BLaER1 (cell line): ENCODE data around the gene FOXP1.

ENCODE experiments used
- H3K27ac ChIP-seq: shearing (Covaris generic); formaldehyde crosslinking; 2 replicates; pipeline ENCODE4 v1.8.1; 2022
- H3K27me3 ChIP-seq: shearing (Covaris generic); formaldehyde crosslinking; 2 replicates; pipeline ENCODE4 v1.8.1; 2022
- H3K36me3 ChIP-seq: shearing (Covaris generic); formaldehyde crosslinking; 2 replicates; pipeline ENCODE4 v1.8.1; 2022
- H3K4me1 ChIP-seq: shearing (Covaris generic); formaldehyde crosslinking; 2 replicates; pipeline ENCODE4 v1.8.1; 2022
- H3K4me2 ChIP-seq: shearing (Covaris generic); formaldehyde crosslinking; 2 replicates; pipeline ENCODE4 v1.8.1; 2022
- H3K4me3 ChIP-seq: shearing (Covaris generic); formaldehyde crosslinking; 2 replicates; pipeline ENCODE4 v1.8.1; 2022
- H3K9ac ChIP-seq: shearing (Covaris generic); formaldehyde crosslinking; 2 replicates; pipeline ENCODE4 v1.8.1; 2022
- H3K9me3 ChIP-seq: shearing (Covaris generic); formaldehyde crosslinking; 2 replicates; pipeline ENCODE4 v1.8.1; 2022
- H4K20me1 ChIP-seq: shearing (Covaris generic); formaldehyde crosslinking; 2 replicates; pipeline ENCODE4 v1.8.1; 2022
- Cebpa-rat ChIP-seq: shearing (Covaris generic); IDR thresholded peaks from 2 replicates; pipeline ENCODE4 v1.8.1; 2022

FOXP1 gene

DNA sequence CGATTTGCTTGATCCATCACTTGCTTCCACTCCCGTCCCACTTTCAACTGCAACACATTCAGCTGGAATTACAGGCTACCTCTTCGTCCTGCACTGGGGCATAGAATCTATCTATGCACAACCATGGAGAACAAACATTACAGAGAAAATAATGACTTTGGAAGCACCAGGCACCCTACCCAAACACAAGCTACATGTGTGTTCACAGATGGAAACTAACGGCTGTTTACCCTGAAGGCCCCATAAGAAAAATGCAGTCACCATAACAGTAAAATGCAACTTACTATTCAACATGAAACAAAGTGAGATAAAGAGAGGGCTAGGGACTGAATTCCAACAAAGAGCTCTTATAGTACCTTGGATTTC, 496.8 kb downstream of the FOXP1 start:
- Histone ChIP-seq H3K4me3 (no peak overlapping the region), H3K4me2 (no peak overlapping the region), H3K27ac (no peak overlapping the region), H3K9ac (no peak overlapping the region), H3K9me3 (no peaks in the 10 kb centered on the region), H3K27me3 (no peaks in the 10 kb centered on the region), H3K36me3 (peaks cover 3% of the 10 kb centered on the region; the same call in 1 of the 2 replicates), H4K20me1 (peaks cover 34% of the 10 kb centered on the region; the same call in 1 of the 2 replicates), H3K4me1 (peaks cover 8% of the 10 kb centered on the region; the same call in 1 of the 2 replicates)
- no peak for TF ChIP-seq Cebpa-rat

GRCh38 chr3:71083726-71084131, 499.8 kb downstream of the FOXP1 start:
- H3K4me1 ChIP-seq = peaks cover 9% of the 10 kb centered on the region; the same call in 1 of the 2 replicates
- H3K9ac ChIP-seq = no peak overlapping the region
- no peaks in the 10 kb centered on the region for H3K9me3 ChIP-seq
- no peak overlapping the region for H3K27ac ChIP-seq
- no peak overlapping the region for H3K4me2 ChIP-seq
- H3K27me3 ChIP-seq = no peaks in the 10 kb centered on the region
- no peak overlapping the region for H3K4me3 ChIP-seq
- TF ChIP-seq Cebpa-rat = no peak
- H4K20me1 ChIP-seq = peaks cover 54% of the 10 kb centered on the region; the same call in 1 of the 2 replicates
- no peaks in the 10 kb centered on the region; the same call in 1 of the 2 replicates for H3K36me3 ChIP-seq

DNA sequence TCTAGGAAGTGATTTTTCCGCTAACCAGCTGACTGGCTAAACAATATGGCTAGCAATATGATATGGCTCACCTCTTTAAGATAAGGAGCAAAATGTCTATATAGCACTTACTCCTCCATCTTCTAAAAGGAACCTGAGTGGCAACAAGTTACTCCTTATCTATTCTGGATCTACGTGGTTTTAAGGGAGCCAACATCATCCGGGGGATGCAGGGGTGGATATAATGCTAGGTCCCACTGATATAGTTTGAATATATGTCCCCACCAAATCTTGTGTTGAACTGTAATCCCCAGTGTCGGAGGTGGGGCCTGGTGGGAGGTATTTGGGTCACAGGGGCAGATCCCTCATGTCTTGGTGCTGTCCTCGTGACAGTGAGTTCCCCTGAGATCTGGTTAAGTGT, 500.7 kb downstream of the FOXP1 start:
- Histone ChIP-seq H4K20me1 (peaks cover 58% of the 10 kb centered on the region; the same call in 1 of the 2 replicates), H3K27me3 (no peaks in the 10 kb centered on the region), H3K4me1 (peaks cover 10% of the 10 kb centered on the region; the same call in 1 of the 2 replicates), H3K4me2 (no peak overlapping the region), H3K27ac (no peak overlapping the region), H3K36me3 (no peaks in the 10 kb centered on the region; the same call in 1 of the 2 replicates), H3K4me3 (no peak overlapping the region), H3K9ac (no peak overlapping the region), H3K9me3 (no peaks in the 10 kb centered on the region)
- TF ChIP-seq Cebpa-rat = no peak

- Histone ChIP-seq H3K36me3 (no peaks in the 10 kb centered on the region; the same call in 1 of the 2 replicates), H3K9me3 (no peaks in the 10 kb centered on the region), H3K27ac (no peak overlapping the region), H3K4me2 (no peak overlapping the region), H3K4me1 (peaks cover 10% of the 10 kb centered on the region; the same call in 1 of the 2 replicates), H4K20me1 (peaks cover 68% of the 10 kb centered on the region; the same call in 1 of the 2 replicates), H3K4me3 (no peak overlapping the region), H3K27me3 (no peaks in the 10 kb centered on the region), H3K9ac (no peak overlapping the region)
- no peak for TF ChIP-seq Cebpa-rat
Observed at GRCh38 chr3:71080517-71081083, 502.9 kb downstream of the FOXP1 start.

DNA sequence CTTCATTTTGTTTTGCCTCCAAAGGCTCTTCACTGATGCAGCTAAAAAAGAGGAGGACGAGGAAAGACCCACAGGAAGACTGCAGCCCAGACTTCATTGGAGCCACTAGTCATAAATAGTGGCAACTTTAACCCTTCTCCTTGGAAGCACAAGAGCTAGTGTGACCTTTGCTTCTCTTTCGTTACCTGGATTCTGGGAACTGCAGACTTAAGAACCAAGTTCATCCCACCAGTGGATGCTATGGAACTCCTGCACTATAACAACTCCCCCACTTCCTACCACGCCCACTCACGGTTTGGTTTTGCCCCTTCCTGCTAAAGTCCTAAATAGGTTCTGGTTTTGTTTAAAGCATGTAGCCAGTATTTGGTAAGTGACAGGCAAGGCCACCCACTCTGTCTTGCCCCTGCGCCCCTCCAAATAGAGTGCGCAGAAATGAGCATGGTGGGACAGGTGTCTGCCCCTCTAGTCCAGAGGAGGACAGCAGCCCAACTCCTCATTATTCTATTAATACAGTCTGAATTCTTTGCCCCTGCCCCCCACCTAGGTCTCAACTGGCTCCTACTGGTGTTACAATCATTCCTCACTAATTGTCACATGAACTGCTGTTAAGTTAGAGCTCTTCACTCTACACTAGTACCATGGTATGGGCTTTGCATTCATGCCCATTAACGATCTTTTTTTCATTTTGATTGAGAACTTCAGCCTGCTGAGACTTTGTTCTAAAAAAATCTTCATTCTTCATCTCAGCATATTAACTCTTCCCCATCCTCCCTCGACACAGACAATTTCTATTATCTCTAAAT, 504.6 kb downstream of the FOXP1 start:
- H3K27ac ChIP-seq = no peak overlapping the region
- no peak overlapping the region; the same call in 1 of the 2 replicates for H3K4me2 ChIP-seq
- H3K4me3 ChIP-seq = no peak overlapping the region
- no peak overlapping the region for H3K9ac ChIP-seq
- no peaks in the 10 kb centered on the region for H3K9me3 ChIP-seq
- TF ChIP-seq Cebpa-rat = no peak
- H4K20me1 ChIP-seq = peaks cover 73% of the 10 kb centered on the region
- no peaks in the 10 kb centered on the region for H3K27me3 ChIP-seq
- no peaks in the 10 kb centered on the region; the same call in 1 of the 2 replicates for H3K36me3 ChIP-seq
- H3K4me1 ChIP-seq = peaks cover 10% of the 10 kb centered on the region; the same call in 1 of the 2 replicates

DNA sequence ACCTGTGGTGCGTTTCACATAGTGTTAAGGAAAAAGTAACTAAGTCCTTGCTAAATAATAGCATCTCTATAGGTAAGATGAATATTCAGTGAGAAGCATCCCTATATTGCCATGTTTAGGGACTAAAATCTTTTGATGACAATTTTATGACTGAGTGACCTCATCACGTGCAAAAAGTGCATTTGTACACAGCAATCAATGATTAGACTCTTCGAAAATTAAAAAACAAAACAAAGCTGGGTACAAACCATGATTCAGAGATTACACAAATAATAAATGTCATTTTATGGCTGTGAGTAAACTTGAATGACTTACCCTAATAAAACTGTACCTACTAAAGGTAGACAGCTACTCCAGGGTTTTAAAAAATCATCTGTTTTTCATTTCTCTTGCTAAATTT, 505.3 kb downstream of the FOXP1 start:
- Histone ChIP-seq H3K27ac (no peak overlapping the region), H3K9me3 (no peaks in the 10 kb centered on the region), H3K27me3 (no peaks in the 10 kb centered on the region), H3K9ac (no peak overlapping the region), H3K36me3 (no peaks in the 10 kb centered on the region; the same call in 1 of the 2 replicates), H4K20me1 (peaks cover 70% of the 10 kb centered on the region), H3K4me3 (no peak overlapping the region), H3K4me2 (no peak overlapping the region), H3K4me1 (peaks cover 10% of the 10 kb centered on the region; the same call in 1 of the 2 replicates)
- no peak for TF ChIP-seq Cebpa-rat

DNA sequence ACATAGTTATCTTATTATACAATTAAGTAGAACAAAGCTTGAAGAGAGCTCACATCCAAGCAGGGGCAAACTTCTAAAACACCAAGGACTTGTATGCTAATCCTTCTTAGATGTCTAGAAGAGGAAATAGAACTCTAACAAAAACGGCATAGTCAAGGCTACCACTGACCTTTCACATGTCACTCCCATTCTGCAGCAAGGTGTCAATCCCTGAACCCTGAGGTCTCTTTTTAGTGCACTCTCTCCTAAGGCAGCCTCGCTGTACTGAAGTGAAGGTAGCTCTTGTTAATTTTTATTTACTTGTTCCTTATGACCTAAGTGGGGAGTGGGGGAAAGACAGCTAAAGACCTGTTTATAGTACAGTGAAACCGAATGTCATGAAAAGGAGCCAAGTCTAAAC, 506.5 kb downstream of the FOXP1 start:
- Histone ChIP-seq H3K36me3 (no peaks in the 10 kb centered on the region; the same call in 1 of the 2 replicates), H3K4me1 (peaks cover 10% of the 10 kb centered on the region; the same call in 1 of the 2 replicates), H3K27me3 (no peaks in the 10 kb centered on the region), H3K9ac (no peak overlapping the region), H3K27ac (no peak overlapping the region), H3K4me3 (no peak overlapping the region), H4K20me1 (peaks cover 75% of the 10 kb centered on the region), H3K9me3 (no peaks in the 10 kb centered on the region), H3K4me2 (no peak overlapping the region)
- no peak for TF ChIP-seq Cebpa-rat

DNA sequence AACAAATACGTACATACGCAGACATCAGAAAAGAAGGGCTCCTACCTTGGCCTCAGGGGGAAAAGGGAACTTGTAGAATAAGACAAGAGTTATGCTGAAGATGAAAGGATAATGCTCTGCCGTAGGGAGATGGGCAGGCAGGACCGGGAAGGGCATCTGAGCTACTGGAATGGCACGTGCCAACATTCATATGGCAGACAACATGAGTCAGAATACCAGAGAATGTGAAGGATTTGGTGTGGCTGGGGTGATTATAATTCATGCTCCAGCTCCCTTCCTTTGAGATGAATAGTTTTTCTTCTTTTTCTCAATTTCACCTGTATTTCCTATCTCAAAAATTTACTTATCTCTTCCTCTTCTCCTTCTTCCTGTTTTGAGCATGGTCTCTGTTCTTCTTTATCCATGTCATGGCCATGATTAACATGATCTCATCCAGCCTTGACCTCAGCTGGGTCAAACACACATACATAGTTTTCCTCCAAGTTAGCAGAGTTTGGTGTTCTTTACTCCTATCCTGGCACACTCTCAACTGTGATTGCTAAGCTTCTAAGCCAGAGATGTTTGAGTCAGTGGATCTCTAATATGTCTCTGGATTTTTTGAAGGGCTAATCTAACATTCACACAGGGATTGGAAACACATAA, 507.0 kb downstream of the FOXP1 start:
- H3K27ac ChIP-seq = no peak overlapping the region
- no peaks in the 10 kb centered on the region for H3K27me3 ChIP-seq
- H3K4me1 ChIP-seq = peaks cover 10% of the 10 kb centered on the region; the same call in 1 of the 2 replicates
- no peaks in the 10 kb centered on the region for H3K9me3 ChIP-seq
- no peak overlapping the region for H3K4me2 ChIP-seq
- no peak overlapping the region for H3K4me3 ChIP-seq
- H3K9ac ChIP-seq = no peak overlapping the region
- H4K20me1 ChIP-seq = peaks cover 78% of the 10 kb centered on the region
- no peak for TF ChIP-seq Cebpa-rat
- H3K36me3 ChIP-seq = no peaks in the 10 kb centered on the region; the same call in 1 of the 2 replicates

DNA sequence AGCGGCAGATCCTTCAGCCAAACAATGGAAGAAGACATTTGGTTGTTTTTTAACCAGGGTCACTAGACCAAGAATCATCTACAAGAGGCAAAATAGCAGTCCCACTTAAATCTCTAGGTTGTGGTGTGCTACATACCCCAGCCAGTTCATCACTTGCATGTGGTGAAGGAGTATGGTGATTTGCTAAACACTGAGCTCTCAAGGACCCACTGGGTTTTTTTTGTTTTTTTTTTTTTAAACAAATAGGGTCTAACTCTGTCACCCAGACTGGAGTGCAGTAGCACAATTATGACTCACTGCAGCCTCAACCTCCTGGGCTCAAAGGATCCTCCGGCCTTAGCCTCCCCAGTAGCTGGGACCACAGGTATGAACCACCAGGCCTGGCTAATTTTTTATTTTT, 508.0 kb downstream of the FOXP1 start:
- Histone ChIP-seq H3K9ac (no peak overlapping the region), H4K20me1 (peaks cover 82% of the 10 kb centered on the region), H3K27ac (no peak overlapping the region), H3K4me3 (no peak overlapping the region), H3K36me3 (no peaks in the 10 kb centered on the region; the same call in 1 of the 2 replicates), H3K9me3 (no peaks in the 10 kb centered on the region), H3K4me1 (peaks cover 10% of the 10 kb centered on the region; the same call in 1 of the 2 replicates), H3K27me3 (no peaks in the 10 kb centered on the region), H3K4me2 (no peak overlapping the region)
- no peak for TF ChIP-seq Cebpa-rat
